K562 (cell line): Measurements from ENCODE around the gene RAB1B. TPM values are rescaled to one million over a fixed set of nuclear protein-coding genes. Genes with fewer than 3 reads are reported as not detected.
"Not testable (repeated sequence)": the region's sequence is repeated elsewhere in the genome, so short reads cannot be mapped to it uniquely, and the experiment has no call there.

Source experiments
- ATAC-seq: fragments of 200-7000 bp; cut with Tn5 transposase; 3 replicates; pipeline ENCODE4 v1.9.1; 2020; ENCODE audit warnings: moderate library complexity
- BruUV-seq: library from RNA; stranded (reverse); fragments of 400-500 nt; replicated peaks from 2 replicates; lab custom pipeline; 2021; lab: Mats Ljungman, UMichigan
- CTCF ChIA-PET: fragments of 300-600 bp; formaldehyde crosslinking; extraction: SDS; loops from one replicate; lab custom pipeline; 2021; ENCODE audit warnings: low intra/inter-chr PET ratio; lab: Yijun Ruan, JAX
- POLR2A ChIA-PET: fragments of 300-600, 350-650 bp; sonication (Branson Sonifier 250); formaldehyde crosslinking; extraction: SDS; loops from one replicate; lab custom pipeline; 2021; ENCODE audit warnings: antibody characterized with exemption, inconsistent platforms; lab: Yijun Ruan, JAX
- DNase-seq, 4 experiments: peaks; one replicate each; pipeline versions ENCODE4 v3.0.0 to v3.0.0-alpha.2; 2011 to 2018; ENCODE audit warnings: low spot score in 3 of 4, mixed read lengths in 3 of 4; ENCODE audit errors: extremely low read depth in 1 of 4
- FAIRE-seq: peaks from 2 replicates; lab custom pipeline; 2011; peaks lifted over from hg19 to GRCh38; lab: Jason Lieb, UNC
- H2AFZ ChIP-seq: 2 replicates; pipeline ENCODE4 v1.6.0; 2011; ENCODE audit warnings: low read depth, low read length, control low read depth, inconsistent platforms
- H3K27ac ChIP-seq: fragments of 200-600 bp; 3 replicates; pipeline ENCODE4 v1.8.0; 2011; ENCODE audit warnings: low read depth, mild to moderate bottlenecking, control low read depth, inconsistent platforms, low read length, moderate library complexity, mixed read lengths; ENCODE audit errors: extremely low read depth
- H3K27me3 ChIP-seq, 2 experiments: fragments of 300-600 bp in 1 of 2; 2 replicates in 1 of 2; 3 replicates in 1 of 2; pipeline versions ENCODE4 v1.6.0 to v1.8.0; 2011; ENCODE audit warnings: inconsistent platforms in 2 of 2, low read length in 2 of 2, mild to moderate bottlenecking in 1 of 2, mixed read lengths in 1 of 2, moderate library complexity in 1 of 2; ENCODE audit not compliant: control insufficient read depth in 2 of 2, insufficient read depth in 2 of 2
- H3K36me3 ChIP-seq: fragments of 300-600 bp; 3 replicates; pipeline ENCODE4 v1.8.0; 2011; ENCODE audit warnings: mild to moderate bottlenecking, low read length, inconsistent platforms; ENCODE audit not compliant: control insufficient read depth, insufficient read depth
- H3K4me1 ChIP-seq, 2 experiments: fragments of 200-600 bp in 1 of 2; replicated peaks in 1 of 2; 2 replicates in 1 of 2; 3 replicates in 1 of 2; pipeline versions ENCODE4 v1.5.1 to v1.8.0; 2011; ENCODE audit warnings: inconsistent platforms in 2 of 2, low read length in 2 of 2, mild to moderate bottlenecking in 1 of 2, mixed read lengths in 1 of 2, moderate library complexity in 1 of 2; ENCODE audit not compliant: control insufficient read depth in 2 of 2, insufficient read depth in 2 of 2
- H3K4me2 ChIP-seq: 2 replicates; pipeline ENCODE4 v1.6.1; 2011; ENCODE audit warnings: low read length, control low read depth, inconsistent platforms, mixed read lengths; ENCODE audit not compliant: insufficient read depth
- H3K4me3 ChIP-seq: fragments of 200-600 bp; sonication (generic), shearing (Covaris generic); 2 replicates; pipeline ENCODE4 v1.5.1; 2016; ENCODE audit warnings: control low read depth, inconsistent platforms
- H3K79me2 ChIP-seq: fragments of 200-600 bp; 3 replicates; pipeline ENCODE4 v1.8.0; 2011; ENCODE audit warnings: low read length, inconsistent platforms; ENCODE audit not compliant: control insufficient read depth, insufficient read depth
- H3K9ac ChIP-seq, 2 experiments: 2 replicates each; pipeline versions ENCODE4 v1.6.0 to v1.6.1; 2011; ENCODE audit warnings: low read depth in 2 of 2, low read length in 2 of 2, control low read depth in 1 of 2, inconsistent platforms in 1 of 2, mild to moderate bottlenecking in 1 of 2, mixed read lengths in 1 of 2; ENCODE audit not compliant: insufficient read depth in 1 of 2
- H3K9me1 ChIP-seq: one replicate; pipeline ENCODE4 v1.6.0; 2011; ENCODE audit warnings: inconsistent platforms, mild to moderate bottlenecking, low read length, moderate library complexity; ENCODE audit not compliant: control insufficient read depth, insufficient read depth
- H3K9me3 ChIP-seq: replicated peaks from 2 replicates; pipeline ENCODE4 v1.5.1; 2011; ENCODE audit warnings: low read depth, low read length, inconsistent platforms; ENCODE audit not compliant: control insufficient read depth, insufficient read depth
- H4K20me1 ChIP-seq: replicated peaks from 2 replicates; pipeline ENCODE4 v1.6.1; 2011; ENCODE audit warnings: low read length, inconsistent platforms, mixed read lengths; ENCODE audit not compliant: control insufficient read depth, insufficient read depth
- MAFG ChIP-seq: fragments of 450-650 bp; conservative IDR thresholded peaks from 2 replicates; pipeline ENCODE4 v1.6.1; 2016; ENCODE audit warnings: missing genetic modification characterization, missing compliant biosample characterization
- MED1 ChIP-seq: sonication (generic); formaldehyde crosslinking; IDR thresholded peaks from 2 replicates; pipeline ENCODE4 v1.8.1; 2023; ENCODE audit warnings: missing genetic modification reagents, borderline replicate concordance
- MLLT1 ChIP-seq, 2 experiments: fragments of 450-650 bp; IDR thresholded peaks; 2 replicates each; pipeline ENCODE4 v1.6.1; 2016
- POLR2H ChIP-seq: IDR thresholded peaks from 2 replicates; pipeline ENCODE4 v1.6.1; 2016; ENCODE audit warnings: missing genetic modification characterization, low read depth, mild to moderate bottlenecking, control low read depth, missing compliant biosample characterization, moderate library complexity
- SIN3B ChIP-seq: fragments of 450-650 bp; IDR thresholded peaks from 2 replicates; pipeline ENCODE4 v1.6.1; 2017; ENCODE audit warnings: low read depth, mild to moderate bottlenecking, moderate library complexity
- TCF7L2 ChIP-seq: fragments of 150-350 bp; IDR thresholded peaks from 2 replicates; pipeline ENCODE4 v1.6.1; 2016; ENCODE audit warnings: low read depth, mild to moderate bottlenecking, low read length, moderate library complexity
- THRB ChIP-seq: fragments of 450-650 bp; formaldehyde crosslinking; conservative IDR thresholded peaks from 2 replicates; pipeline ENCODE4 v1.4.0; 2022; ENCODE audit warnings: mild to moderate bottlenecking, missing genetic modification characterization
- ZBTB8A ChIP-seq: fragments of 450-650 bp; IDR thresholded peaks from 2 replicates; pipeline ENCODE4 v1.6.1; 2018; ENCODE audit warnings: mild to moderate bottlenecking, moderate library complexity; ENCODE audit not compliant: partially characterized antibody
- ZNF263 ChIP-seq: sonication (generic); formaldehyde crosslinking; IDR thresholded peaks from 2 replicates; pipeline ENCODE4 v1.8.0; 2022; ENCODE audit warnings: mild to moderate bottlenecking, missing genetic modification reagents, borderline replicate concordance
- WGBS: fragments of 100-300 bp; shearing (Covaris generic); methylation state at CpG from one replicate; pipeline ENCODE4 v1.1.6; 2016; ENCODE audit warnings: low coverage, mixed read lengths; ENCODE audit not compliant: insufficient coverage; ENCODE audit errors: missing lambda C conversion rate; 5-methylcytosine and 5-hydroxymethylcytosine counted together
- in situ Hi-C: fragments of 300-500 bp; cut with MboI; formaldehyde crosslinking; loops from 4 replicates; pipeline ENCODE4 v1.15.0; 2018; ENCODE audit warnings: inconsistent platforms, mixed read lengths
- intact Hi-C: fragments of 100-400 bp; cut with micrococcal nuclease; formaldehyde crosslinking; loops from 2 replicates; pipeline ENCODE4 v1.14.2; 2022
- polyA plus RNA-seq, 8 experiments: library from polyadenylated mRNA; depleted of rRNA in 4 of 8; stranded (reverse) in 5 of 8; unstranded in 3 of 8; fragments of >200 nt; fragmentation: Nextera tagmentation in 2 of 8; fragmentation: Illumina TruSeq in 1 of 8; extraction: Ambion mirVana in 2 of 8; extraction: Trizol in 1 of 8; gene quantifications; 2 replicates each; pipeline versions ENCODE4 v1.2.1 to v1.2.3, GENCODE V29; 2011 to 2014; ENCODE audit warnings: inconsistent platforms in 1 of 8, missing spikeins in 1 of 8
- total RNA-seq, 7 experiments: library from RNA; depleted of rRNA in 6 of 7; stranded (reverse); fragments of >200 nt in 6 of 7; fragmentation: Illumina TruSeq in 2 of 7; extraction: Trizol in 2 of 7; gene quantifications; 2 replicates each; pipeline versions ENCODE4 v1.2.1 to v1.2.3, GENCODE V29; 2011 to 2021; ENCODE audit warnings: low replicate concordance in 1 of 7
- TF ChIP-seq, protein P1 (sequence below): sonication (generic); formaldehyde crosslinking; IDR thresholded peaks from 2 replicates; pipeline ENCODE4 v1.8.1; 2023; ENCODE audit warnings: mild to moderate bottlenecking, missing genetic modification reagents, moderate library complexity

Gene RAB1B
- total and polyA plus RNA-seq, 9 of the 15 experiments (the other 6 are each of a cell fraction or from before 2014, with no cell fraction given), result 5.6 to 146 (median 98.6) TPM

DNA sequence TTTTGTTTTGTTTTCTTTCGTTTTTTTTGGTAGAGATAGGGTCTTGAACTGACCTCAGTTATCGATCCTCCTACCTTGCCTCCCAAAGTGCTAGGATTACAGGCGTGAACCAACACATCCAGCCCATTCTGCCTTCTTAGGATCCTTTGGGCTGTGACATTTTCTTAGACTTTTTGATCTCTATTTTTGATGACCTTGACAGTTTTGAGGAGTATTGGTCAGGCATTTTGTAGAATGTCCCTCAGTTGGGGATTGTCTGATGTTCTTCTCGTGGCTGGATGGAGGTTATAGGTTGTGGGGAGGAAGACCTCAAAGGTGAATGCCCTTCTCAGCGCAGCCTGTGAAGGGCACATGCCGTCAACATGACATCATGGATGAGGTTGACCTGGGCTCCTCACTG lies 19.5 kb upstream of the RAB1B start (continued):
- TF ChIP-seq THRB (CRISPR knock-in tag), result no peak
- peak; percentile 53 for TF ChIP-seq MAFG
- TF ChIP-seq ZNF263 (CRISPR knock-in tag), result no peak

- ChIA-PET CTCF (no interaction called here), POLR2A (interaction anchor here (1.0 kb wide), 1 partner anchor 11 kb away, joined by 3 read pairs; no protein-coding TSS in a partner anchor)
- ATAC-seq (peak; percentile 44; the same call in 2 of the 3 replicates), FAIRE-seq (no peak), DNase-seq (no peak)
- no peak for TF ChIP-seq ZBTB8A
- TF ChIP-seq POLR2H (tag), result no peak
- TF ChIP-seq SIN3B, result no peak
- TF ChIP-seq, protein P1, sequence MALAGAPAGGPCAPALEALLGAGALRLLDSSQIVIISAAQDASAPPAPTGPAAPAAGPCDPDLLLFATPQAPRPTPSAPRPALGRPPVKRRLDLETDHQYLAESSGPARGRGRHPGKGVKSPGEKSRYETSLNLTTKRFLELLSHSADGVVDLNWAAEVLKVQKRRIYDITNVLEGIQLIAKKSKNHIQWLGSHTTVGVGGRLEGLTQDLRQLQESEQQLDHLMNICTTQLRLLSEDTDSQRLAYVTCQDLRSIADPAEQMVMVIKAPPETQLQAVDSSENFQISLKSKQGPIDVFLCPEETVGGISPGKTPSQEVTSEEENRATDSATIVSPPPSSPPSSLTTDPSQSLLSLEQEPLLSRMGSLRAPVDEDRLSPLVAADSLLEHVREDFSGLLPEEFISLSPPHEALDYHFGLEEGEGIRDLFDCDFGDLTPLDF (CRISPR knock-in tag), result no peak
- TF ChIP-seq MED1 (CRISPR knock-in tag), result no peak
- TF ChIP-seq MLLT1 (IDR thresholded peaks at IDR 0.05), result no peak
- TF ChIP-seq TCF7L2, result no peak
- H3K4me1 ChIP-seq, result peaks cover 3% of the 10 kb centered on the region in 2 experiments; a peak in 4 of 5 replicates
- BruUV-seq, result no TSS peak
- no peak overlapping the region for H3K9ac ChIP-seq
- 46% methylated on average over 7 of the region's 7 CpGs for WGBS
- H3K9me3 ChIP-seq, result no peaks in the 10 kb centered on the region
- H3K4me2 ChIP-seq, result no peak overlapping the region
- H3K9me1 ChIP-seq, result no peaks in the 10 kb centered on the region
- intact Hi-C loops (no loop called here), in situ Hi-C loops (no loop called here)
- H3K27ac ChIP-seq, result no peak overlapping the region
- H3K27me3 ChIP-seq, result no peaks in the 10 kb centered on the region
- H4K20me1 ChIP-seq, result 0 out of 2 replicates have a peak, but pooled peaks cover 4% of the 10 kb centered on the region
- H3K36me3 ChIP-seq, result no peaks in the 10 kb centered on the region
- H3K79me2 ChIP-seq, result no peaks in the 10 kb centered on the region
- H2AFZ ChIP-seq, result no peak overlapping the region
- H3K4me3 ChIP-seq, result no peak overlapping the region
Measured at GRCh38 chr11:66251809-66252208, 16.6 kb upstream of the RAB1B start.

GRCh38 chr11:66253081-66253480 lies 15.4 kb upstream of the RAB1B start:
- H3K4me3 ChIP-seq, H3K27ac ChIP-seq, H2AFZ ChIP-seq, H4K20me1 ChIP-seq, intact Hi-C loops, DNase-seq, H3K4me2 ChIP-seq, H3K36me3 ChIP-seq, H3K27me3 ChIP-seq, BruUV-seq, H3K9me1 ChIP-seq, in situ Hi-C loops, H3K79me2 ChIP-seq, H3K9ac ChIP-seq, FAIRE-seq, CTCF ChIA-PET, ATAC-seq, H3K9me3 ChIP-seq: not testable (repeated sequence)
- 42% methylated on average over 6 of the region's 6 CpGs for WGBS
- H3K4me1 ChIP-seq, result peaks cover 7 to 15% of the 10 kb centered on the region in 2 experiments; a peak in 4 of 5 replicates
- POLR2A ChIA-PET, result interaction anchor here (0.7 kb wide), 1 partner anchor 28 kb away, joined by 4 read pairs; no protein-coding TSS in a partner anchor
